GM19467 (cell line): ENCODE measurements around the gene RAB8B.
"Not testable (repeated sequence)": the region's sequence is repeated elsewhere in the genome, so short reads cannot be mapped to it uniquely, and the experiment has no call there.

Experiments used
- ATAC-seq: cut with Tn5 transposase; IDR thresholded peaks from one replicate; pipeline ENCODE4 v1.9.1; 2021; ENCODE audit warnings: mild to moderate bottlenecking, moderate library complexity; ENCODE audit not compliant: unreplicated experiment

RAB8B gene

GRCh38 chr15:63203451-63204090 is 14.2 kb downstream of the RAB8B start:
- ATAC-seq = peak; percentile 60

GRCh38 chr15:63206079-63206478 is 16.7 kb downstream of the RAB8B start:
- no peak for ATAC-seq

- not testable (repeated sequence) for ATAC-seq
Observed at GRCh38 chr15:63208824-63209223, 19.4 kb downstream of the RAB8B start.

GRCh38 chr15:63210151-63211091 is 21.0 kb downstream of the RAB8B start:
- no peak for ATAC-seq

- no peak for ATAC-seq
Observed at GRCh38 chr15:63211092-63211490, 21.7 kb downstream of the RAB8B start.

GRCh38 chr15:63211549-63211948 is 22.1 kb downstream of the RAB8B start:
- ATAC-seq = no peak

GRCh38 chr15:63212050-63213004 is 22.9 kb downstream of the RAB8B start:
- no peak for ATAC-seq

- ATAC-seq = no peak
Observed at GRCh38 chr15:63218100-63218808, 28.8 kb downstream of the RAB8B start.

GRCh38 chr15:63219196-63219710 is 29.8 kb downstream of the RAB8B start:
- ATAC-seq = no peak

GRCh38 chr15:63221346-63221745 is 31.9 kb downstream of the RAB8B start:
- ATAC-seq = no peak

GRCh38 chr15:63223463-63223862 is 34.1 kb downstream of the RAB8B start:
- no peak for ATAC-seq

- ATAC-seq = no peak
Observed at GRCh38 chr15:63225381-63225780, 36.0 kb downstream of the RAB8B start.

GRCh38 chr15:63226155-63226883 is 36.9 kb downstream of the RAB8B start:
- no peak for ATAC-seq

GRCh38 chr15:63226966-63227401 is 37.6 kb downstream of the RAB8B start:
- ATAC-seq = no peak

GRCh38 chr15:63227689-63228088 is 38.3 kb downstream of the RAB8B start:
- ATAC-seq = no peak

- no peak for ATAC-seq
Observed at GRCh38 chr15:63231206-63231605, 41.8 kb downstream of the RAB8B start.

- no peak for ATAC-seq
Observed at GRCh38 chr15:63231706-63232105, 42.3 kb downstream of the RAB8B start.

- ATAC-seq = no peak
Observed at GRCh38 chr15:63232405-63232804, 43.0 kb downstream of the RAB8B start.

- no peak for ATAC-seq
Observed at GRCh38 chr15:63232943-63233342, 43.5 kb downstream of the RAB8B start.
